GM19351 (cell line): ENCODE measurements around the gene PTPRT.

ENCODE experiments used
- ATAC-seq: cut with Tn5 transposase; IDR thresholded peaks from one replicate; pipeline ENCODE4 v1.9.1; 2021; ENCODE audit warnings: mild to moderate bottlenecking, moderate library complexity; ENCODE audit not compliant: unreplicated experiment

The PTPRT gene

DNA sequence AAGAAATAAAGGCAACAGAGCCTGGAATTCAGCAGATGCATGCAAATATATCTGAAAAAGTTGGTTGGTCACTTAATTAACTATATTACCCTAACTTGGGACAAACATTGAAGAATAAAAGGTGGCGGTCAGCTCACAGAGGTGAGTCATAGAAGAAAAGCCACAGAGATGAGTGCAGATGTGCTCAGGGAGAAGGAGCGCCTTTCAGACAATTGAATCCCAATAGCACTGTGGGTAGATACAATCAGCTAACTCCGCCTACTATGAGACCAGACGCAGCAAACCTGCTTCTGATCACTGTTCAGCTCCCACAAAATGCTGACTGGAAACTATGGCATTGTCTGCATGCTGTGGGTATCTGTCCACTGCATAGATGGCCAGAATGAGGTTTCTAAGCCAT, 447.8 kb downstream of the PTPRT start:
- ATAC-seq = no peak

DNA sequence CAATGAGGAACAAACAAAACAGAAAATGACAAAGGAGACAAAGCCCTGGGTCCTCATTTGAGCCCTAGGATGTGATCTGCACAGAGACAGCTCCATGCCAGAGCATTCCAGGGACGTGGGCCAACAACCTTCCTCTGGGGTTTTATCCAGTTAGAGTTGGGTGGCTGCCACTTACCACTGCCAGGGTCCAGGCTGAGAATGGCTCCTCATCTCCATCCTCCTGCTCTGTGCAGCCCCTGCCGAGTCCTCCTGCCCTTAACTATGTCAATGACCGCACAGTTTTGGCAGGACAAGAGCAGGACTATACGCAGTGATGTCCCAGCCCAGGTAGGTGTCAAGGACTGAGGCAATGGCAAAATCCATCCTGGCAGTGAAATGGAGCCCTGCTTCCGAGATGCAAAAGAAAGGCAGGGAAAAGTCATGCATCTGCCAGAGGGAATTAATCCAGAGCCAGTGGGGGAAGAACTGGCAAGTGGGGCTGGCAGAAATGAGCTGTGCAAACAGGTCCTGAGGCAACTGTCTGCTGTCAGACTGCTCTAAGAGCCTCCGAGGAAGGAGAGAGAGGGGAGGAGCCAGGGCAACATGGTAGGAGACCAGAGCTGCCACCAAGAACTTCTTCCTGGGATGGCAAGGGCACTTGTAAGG, 449.4 kb downstream of the PTPRT start:
- no peak for ATAC-seq

DNA sequence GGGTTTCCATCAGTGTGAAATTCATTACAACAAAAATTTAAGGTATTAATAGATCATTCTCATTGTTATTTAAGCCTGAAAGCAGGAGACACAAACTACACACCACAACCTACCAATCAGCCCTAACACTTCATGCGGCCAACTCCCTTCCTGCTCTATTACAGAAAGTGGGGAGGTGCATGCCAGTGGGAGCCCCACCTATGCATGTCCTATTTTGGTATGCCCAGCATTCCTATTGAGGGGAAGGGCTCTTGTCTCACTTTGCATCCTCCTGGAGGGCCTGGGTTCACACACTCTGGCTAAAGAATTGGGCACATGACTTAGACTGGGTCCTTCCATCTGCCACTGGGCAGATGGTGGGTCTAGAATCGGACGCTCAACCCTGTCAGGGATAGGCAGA, 450.0 kb downstream of the PTPRT start:
- no peak for ATAC-seq

- no peak for ATAC-seq
Observed at GRCh38 chr20:42735539-42735938, 454.2 kb downstream of the PTPRT start.

DNA sequence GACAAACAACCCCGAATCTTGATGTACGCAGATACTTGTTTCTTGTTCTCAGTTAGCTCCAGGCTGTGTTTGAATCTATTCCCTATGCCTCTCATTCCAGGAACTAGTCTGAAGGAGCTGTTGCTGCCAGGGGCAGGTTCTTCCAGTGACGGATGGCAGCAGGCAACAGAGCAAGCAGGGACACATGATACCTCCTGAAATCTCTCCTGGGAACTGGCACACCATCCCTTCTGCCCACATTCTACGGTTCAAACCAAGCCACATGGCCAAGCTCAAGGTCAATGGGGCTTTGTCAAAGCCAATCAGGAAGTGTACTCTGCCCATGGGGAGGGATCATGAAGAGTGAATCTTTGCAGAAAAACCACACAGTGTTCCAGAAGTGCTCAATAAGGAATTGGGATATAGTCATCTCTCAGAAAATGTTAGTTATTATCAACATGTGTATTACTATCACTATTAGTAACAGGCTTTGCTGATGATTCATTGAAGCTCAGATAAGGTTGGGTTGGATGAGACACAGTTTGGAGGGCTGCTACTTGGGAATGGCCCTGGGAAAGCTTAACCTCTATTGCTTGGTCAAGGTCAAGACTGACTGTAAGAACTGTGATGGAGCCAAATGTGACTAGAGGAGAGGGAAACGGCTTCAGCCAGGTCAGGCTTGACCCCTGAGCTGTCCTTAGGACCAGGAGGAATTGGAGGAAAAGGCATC, 454.9 kb downstream of the PTPRT start:
- no peak for ATAC-seq

DNA sequence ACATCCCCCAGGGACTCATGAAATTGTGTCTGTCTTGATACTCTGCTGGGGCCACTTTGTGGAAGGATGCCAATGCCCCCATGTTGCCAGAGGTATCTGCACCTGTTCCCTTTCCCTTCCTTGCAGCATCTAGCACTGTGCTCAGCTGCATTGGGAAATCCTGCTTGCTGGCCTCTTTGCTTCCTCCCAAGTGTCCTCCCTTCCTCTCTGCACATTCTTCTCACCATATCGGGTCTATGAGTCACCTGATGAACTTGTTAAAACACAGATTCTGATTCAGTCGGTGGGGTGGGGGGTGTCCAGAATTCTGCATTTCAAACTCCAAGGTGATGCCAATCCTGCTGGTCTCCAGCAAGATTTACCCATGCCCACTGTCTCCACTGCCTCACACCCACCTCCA, 467.8 kb downstream of the PTPRT start:
- ATAC-seq = no peak

DNA sequence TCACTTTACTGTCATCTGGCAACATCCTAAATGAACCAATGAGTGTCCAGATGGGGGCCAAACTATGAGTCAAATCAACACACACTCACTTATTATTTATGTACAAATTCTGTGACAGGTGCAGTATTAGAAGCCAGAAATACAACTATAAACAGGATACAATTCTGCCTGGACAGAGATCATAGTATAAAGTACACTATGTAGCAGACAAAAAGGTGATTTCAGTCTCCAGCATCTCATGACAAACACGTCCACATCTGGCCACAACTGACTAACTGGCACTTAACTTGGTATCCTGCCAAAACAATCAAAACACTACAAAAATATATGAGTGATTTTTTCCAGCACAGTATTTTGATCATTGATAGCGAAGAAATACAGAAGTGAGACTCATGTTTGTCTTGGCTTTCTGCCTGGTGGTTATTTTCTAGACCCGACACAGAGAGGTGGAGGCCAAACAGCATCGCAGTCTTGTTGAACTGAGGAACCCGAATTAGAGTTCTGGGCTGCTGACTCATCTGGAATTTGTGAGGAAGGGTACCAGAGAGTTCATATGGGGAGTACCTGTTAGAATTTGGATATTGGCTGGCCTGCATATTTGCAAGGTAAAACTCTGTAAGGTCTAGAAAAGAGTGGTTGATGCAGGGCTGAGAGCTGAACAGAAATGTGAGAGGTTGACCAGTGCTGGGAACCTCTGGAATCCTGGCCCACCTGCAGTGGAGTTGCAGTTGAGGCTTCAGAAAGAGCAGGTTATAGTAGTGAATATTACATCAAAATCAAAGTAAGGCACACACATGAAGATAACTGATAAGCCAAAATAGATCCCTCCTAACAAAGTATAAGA, 475.2 kb downstream of the PTPRT start:
- ATAC-seq = no peak

DNA sequence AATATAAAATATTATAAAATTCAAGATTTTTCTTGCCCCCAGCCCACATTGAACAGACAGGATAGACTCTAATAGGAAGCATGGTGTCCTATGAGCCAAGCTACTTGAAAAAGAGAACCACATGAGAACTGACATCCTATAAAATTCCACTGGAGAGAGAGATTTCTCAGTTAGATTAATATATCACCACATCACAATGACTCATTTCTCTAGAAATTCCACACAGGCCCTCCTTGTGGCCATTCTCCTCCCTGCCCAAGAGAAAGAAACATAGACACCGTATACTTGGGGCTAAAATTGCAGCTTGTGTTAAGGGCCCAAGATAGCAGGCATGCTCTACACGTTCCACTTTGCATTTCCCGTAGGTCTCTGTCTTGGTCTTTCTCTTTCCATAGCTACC, 481.4 kb downstream of the PTPRT start:
- no peak for ATAC-seq

GRCh38 chr20:42706759-42707158, 482.9 kb downstream of the PTPRT start:
- ATAC-seq = no peak

- ATAC-seq = no peak
Observed at GRCh38 chr20:42705550-42705949, 484.2 kb downstream of the PTPRT start.

- no peak for ATAC-seq
Observed at GRCh38 chr20:42703744-42704143, 486.0 kb downstream of the PTPRT start.

DNA sequence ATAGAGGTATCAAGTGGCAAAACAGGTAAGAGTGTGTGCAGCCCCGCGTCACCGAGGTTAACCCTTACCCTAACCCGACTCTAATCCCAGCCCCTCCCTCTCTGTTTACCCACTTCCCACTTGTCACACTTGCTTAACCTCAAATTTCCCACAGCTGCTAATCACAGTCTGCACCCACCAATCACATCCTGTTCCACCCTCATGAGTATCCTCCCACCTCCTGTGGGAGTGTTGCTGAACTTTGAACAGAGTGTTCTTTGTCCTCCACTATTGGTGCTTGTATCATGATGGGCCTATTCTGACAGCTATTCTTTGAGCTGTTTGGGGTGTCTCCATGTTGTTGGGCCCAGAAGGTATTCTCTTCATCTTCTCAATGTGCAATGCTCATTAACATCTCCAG, 487.8 kb downstream of the PTPRT start:
- no peak for ATAC-seq

GRCh38 chr20:42700372-42700771, 489.3 kb downstream of the PTPRT start:
- ATAC-seq = no peak

DNA sequence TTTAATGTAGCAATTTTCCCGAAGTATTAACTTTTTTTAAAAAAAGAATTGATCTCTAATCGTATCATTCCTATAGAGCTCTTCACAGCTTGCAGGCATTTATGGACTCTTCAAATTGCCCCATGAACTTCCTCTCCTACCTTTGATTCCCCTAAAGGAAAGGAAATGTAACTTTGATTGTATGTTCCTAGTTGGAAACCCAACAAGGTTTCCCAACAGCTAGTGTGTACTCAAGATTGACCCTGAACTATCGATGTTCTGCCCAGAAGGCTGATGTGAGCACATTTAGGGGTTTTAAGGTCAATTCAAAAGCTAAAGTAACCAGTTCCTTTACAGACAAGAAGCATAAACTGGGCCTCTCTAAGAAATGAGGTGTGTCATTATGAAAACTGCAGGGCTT, 491.7 kb downstream of the PTPRT start:
- no peak for ATAC-seq

DNA sequence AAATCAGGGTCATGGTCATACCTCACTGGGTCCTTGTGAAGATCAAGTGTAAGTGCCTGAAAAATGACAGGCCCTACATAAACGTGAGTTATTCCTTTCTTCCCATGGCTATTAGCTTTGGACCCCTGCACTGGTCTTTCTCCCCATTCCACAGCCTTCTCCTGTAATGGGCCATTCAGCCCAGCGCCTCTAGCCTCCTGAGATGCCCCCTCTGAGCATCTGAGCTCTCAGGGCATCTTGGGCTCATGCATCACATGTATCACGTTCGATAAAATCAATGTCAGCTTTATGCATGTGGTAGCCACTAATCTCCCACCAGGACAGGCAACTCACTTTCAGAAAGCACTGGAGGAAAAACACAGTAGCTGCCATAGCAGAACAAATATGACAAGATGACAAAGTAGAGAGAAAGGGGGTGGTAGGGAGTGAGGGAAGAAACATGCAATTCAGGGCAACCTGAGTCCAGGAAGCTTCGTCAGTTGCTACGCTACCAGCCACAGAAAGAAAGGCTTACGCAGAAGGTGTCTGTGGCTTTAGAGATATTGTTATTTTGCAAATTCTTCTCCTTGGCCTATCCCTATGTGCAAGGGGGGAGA, 498.8 kb downstream of the PTPRT start:
- ATAC-seq = no peak

- no peak for ATAC-seq
Observed at GRCh38 chr20:42688576-42688975, 501.1 kb downstream of the PTPRT start.

GRCh38 chr20:42686057-42686456, 503.6 kb downstream of the PTPRT start:
- ATAC-seq = no peak

GRCh38 chr20:42678895-42679294, 510.8 kb downstream of the PTPRT start:
- no peak for ATAC-seq

DNA sequence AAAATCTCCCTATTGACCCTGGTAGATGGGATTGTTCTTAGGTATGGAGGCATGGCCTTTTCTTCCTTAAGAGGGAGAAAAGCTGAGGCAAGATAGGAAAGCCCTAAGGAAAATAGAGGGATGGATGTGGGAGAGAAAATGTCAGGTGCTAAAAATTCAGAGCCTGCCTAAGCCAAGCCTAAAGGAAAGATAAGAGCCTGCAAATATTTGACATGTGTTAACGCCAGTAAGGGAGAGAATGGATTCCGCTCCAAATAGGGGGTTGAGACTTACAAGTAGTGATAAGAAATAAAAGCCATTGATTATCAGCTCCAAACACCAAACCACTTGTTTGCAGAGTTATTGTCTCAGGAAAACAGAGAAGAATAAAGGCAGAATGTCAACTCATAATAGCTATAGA, 533.6 kb downstream of the PTPRT start:
- no peak for ATAC-seq

- no peak for ATAC-seq
Observed at GRCh38 chr20:42652266-42652665, 537.4 kb downstream of the PTPRT start.

DNA sequence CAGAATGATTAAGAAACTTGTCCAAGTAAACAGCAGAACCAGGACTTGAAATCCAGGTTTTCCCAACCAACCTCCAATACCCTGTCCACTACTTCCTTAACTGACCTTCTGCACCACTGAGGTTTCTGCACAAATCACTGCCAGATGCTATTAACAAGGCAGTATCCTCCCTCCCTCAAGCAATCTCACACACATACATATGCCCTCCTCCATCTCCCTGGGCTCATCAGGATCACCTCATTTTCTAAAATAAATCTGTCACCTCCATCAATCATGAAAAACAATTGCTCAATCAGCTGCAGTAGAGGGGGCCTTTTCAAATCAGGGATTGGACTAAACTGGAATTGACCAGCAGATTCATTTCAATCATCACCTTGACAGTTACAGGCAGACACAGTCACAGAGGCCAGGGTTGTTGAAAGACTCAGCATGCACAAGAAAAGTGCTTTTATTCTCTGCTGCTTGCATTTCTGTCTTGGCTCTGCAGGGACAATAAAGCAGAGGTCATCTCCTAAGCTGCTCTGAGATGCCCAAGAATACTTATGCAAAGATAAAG, 539.4 kb downstream of the PTPRT start:
- no peak for ATAC-seq
